Measurements from ENCODE around the gene SASH1.

SASH1 gene

GRCh38 chr6:148548065-148548748, 205.6 kb downstream of the SASH1 start:
- DNase-seq (ENCODE audit: low read depth) = no peak

GRCh38 chr6:148548749-148549140, 206.1 kb downstream of the SASH1 start:
- DNase-seq (ENCODE audit: low read depth) = no peak

GRCh38 chr6:148550569-148550968, 207.9 kb downstream of the SASH1 start:
- no peak for DNase-seq (ENCODE audit: low read depth)

- no peak for DNase-seq (ENCODE audit: low read depth)
Observed at GRCh38 chr6:148551226-148551625, 208.6 kb downstream of the SASH1 start.

DNA sequence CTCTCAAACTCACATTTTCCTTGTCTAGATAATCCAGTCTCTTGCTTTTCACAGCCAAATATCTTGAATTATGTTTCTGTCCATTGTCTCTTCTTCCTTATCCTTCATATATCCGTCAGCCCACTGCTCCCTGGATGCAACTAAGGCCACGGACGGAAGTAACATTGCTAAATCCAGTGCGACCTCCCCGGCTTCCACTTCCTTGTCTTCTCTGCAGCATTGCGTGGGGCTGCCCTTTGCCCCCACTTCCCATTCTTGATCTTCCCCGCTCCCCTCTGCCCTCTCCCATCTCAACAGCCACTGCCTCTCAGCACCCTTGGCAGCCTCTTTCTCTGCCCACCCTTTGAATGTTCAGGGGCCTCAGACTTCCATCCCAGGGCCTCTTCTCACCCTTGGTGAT, 213.8 kb downstream of the SASH1 start:
- DNase-seq (ENCODE audit: low read depth) = no peak

DNA sequence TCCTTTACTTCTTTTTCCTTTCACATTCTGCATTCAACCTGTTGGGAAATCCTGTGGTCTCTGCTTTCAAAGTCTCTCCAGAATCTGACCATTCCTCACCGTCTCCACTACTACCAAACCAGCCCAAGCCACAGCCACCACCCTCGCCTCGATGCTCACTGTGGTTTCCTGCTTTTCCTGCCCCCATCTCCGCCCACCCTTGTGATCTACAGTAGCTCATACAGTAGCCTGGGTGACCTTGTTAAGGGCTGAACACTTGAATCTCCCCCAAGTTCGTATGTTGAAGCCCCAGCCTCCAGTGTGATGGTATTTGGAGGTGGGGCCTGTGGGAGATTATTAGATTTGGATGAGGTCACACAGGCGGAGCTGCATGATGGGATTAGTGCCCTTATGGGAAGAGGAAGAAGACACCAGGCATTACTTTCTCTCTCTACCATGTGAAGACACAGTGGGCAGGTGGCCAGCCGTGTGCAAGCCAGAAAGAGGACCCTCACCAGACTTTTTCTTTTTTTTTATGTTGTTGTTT, 215.2 kb downstream of the SASH1 start:
- DNase-seq (ENCODE audit: low read depth) = no peak

- peak; percentile 32 for DNase-seq (ENCODE audit: low read depth)
Observed at GRCh38 chr6:148559848-148560433, 217.3 kb downstream of the SASH1 start.

DNA sequence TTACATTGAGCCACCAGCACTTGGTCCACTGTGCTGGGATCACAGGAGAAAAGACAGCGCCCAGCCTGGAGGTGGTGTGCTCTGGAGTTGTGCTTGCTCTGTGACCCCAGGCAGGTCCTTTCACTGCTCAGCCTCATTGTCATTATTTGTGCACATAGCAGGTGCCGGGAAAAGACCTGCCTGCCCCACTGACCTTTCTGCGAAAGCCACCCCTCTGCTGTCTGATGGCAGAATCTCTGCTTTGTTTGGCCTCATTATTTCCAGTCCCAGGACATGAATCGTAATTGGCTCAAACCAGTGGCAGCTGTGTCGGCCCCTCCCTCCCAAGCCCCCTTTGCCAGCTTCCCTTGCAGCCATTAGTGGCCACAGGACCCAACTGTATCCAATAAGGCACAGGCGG, 219.0 kb downstream of the SASH1 start:
- DNase-seq (ENCODE audit: low read depth) = no peak

DNA sequence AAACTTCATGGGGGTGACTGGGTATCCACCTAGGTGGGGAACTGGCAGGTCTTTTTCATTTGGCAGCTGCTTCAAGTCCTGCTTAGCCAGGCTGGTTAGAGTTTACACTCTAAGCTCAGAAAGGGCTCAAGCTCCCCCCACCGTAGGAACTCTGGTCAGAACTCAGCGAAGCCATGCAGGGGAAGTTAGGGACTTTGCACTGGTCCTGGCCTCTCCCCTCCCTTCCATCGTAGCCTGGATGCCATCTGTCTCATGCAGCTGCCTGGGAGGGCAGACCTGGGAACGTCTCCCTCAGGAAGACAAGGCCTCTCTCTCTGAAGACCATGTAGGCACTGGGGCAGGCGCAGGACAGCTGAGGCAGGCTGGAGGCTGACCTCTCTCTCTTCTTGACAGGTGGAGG, 220.4 kb downstream of the SASH1 start:
- no peak for DNase-seq (ENCODE audit: low read depth)

DNA sequence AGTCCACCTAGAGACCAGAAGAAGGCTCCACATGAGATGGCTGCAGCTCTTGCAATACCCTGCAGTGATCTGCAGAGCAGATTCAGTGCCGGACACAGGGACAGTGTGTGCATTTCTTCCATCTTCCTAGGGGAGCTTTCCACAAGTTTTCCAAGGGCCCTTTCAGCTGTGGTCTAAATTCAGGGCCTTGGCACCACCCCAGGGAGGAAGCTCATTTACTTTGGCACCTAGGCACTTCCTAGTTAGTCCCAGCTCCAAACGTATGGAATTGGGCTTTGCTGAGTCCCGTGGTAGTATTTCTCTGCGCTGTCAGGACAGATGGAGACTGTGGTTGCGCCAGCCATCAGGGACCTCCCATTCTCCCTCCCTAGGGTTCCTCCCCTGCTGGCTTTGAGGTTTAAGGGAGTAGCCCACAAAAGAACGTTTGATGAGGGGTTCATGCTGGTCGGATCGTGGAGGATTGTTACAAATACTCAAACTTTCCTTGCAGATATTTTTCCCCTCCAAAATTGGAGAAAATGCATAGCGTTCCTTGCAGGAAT, 221.9 kb downstream of the SASH1 start:
- DNase-seq (ENCODE audit: low read depth) = no peak

GRCh38 chr6:148565321-148565926, 222.8 kb downstream of the SASH1 start:
- no peak for DNase-seq (ENCODE audit: low read depth)

DNA sequence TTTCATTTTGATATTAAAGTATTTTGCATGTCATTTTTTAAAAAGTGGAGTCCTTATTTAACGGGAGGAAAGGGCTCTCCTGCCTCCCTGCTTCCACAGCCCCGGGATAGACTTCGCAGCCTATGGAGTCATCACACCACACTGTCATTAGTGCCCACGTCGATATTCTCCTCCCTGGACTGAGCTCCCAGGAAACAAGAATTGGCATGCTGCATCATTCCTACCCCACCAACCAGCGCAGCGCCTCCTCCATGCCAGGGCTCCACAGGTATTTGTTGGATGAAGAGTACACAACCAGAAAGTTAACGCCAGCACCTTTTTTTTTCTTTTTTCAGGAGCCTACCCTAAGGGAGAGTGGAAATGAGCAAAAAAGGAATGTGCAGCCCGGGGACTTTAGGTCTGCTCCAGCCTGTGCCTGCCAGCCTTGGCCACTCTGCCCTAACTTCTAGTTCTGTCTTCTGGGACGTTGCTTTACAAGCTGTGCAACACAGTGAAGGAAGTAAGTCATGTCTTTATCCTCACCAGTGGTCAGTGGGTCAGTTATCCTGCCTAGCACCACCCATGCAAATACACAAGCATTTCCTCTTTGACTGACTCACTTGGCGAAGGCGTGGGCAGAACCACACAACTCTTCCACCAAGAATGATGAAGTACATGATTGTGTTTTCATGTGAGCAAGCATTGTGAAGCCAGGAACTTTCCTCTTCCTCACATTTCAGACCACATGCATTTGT, 223.5 kb downstream of the SASH1 start:
- DNase-seq (ENCODE audit: low read depth) = no peak

DNA sequence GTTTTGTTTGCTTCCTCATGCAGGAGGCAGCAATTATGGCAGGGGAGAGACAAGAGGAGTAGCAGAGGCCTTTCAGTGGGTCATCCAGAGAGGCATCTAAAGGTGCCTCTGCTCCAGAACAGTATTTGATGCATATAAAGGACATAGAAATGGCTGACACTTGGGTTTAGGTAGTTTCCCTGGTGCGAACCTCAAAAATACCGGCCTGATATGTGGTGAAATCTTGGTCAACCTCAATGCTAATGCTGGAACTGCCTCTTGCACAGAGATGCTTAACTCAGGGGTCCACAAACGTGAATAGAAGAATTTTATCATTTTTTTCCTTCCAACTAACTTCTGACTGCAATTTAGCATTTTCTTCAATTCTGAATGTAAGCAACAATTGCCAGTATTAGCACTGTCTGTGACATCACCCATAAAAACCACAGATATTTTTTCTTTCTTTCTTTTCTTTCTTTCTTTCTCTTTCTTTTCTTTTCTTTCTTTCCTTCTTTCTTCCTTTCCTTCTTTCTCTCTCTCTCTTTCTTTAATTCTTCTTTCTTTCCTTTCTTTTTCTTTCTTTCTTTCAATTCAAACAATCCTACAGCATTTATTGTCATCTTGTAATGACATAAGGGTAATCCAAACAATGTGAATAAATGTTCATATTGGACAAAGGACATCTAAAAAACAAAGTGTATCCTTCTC, 224.2 kb downstream of the SASH1 start:
- no peak for DNase-seq (ENCODE audit: low read depth)

- DNase-seq (ENCODE audit: low read depth) = no peak
Observed at GRCh38 chr6:148570456-148570855, 227.8 kb downstream of the SASH1 start.

DNA sequence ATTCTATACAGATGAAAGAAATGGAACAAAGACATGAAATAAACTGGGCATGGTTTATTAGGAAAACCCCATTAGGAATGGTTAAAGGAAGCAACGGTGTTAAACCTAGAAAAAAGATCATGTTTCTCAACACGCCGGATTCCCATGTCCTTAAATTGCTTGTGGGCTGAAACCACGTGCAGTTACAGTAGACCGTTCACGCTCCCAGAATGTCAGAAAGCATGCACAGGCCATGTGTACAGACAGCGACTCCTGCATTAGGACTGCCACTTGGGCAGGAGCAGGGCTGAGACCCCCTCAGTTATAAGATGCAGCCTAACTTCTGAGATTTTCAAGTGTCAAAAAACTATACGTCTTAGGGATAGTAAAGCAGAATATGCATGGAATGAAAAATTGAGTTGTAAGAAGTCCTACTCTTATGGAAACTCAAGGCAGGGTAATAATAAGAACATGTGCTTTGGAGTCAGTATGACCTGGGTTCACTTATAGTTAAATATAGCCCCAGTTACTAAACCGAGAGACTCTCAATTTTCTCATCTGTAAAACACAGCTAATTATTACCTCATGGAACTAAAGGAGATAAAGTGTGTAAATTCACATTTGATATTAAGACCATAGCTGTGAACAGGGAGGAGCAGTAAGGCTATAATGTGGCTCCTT, 230.2 kb downstream of the SASH1 start:
- DNase-seq (ENCODE audit: low read depth) = no peak

DNA sequence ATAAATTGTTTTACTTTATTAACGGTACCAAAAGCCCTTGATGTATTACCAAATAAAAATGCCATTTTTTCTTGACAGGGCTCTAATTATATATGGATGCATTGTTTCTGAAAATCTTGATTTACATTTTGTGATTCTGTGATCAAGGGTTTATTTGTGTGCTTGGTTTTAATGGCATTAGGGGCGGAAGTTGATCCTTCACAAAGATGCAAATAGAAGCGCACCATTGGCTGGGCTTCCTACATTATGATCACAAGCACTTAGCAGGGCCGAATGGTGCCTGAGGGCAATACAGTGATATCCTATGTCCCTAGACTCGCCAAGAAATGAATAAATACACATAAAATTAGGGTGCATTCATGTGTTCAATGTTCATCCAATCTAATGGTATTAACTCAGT, 231.3 kb downstream of the SASH1 start:
- DNase-seq (ENCODE audit: low read depth) = no peak

GRCh38 chr6:148577687-148578488, 235.2 kb downstream of the SASH1 start:
- no peak for DNase-seq (ENCODE audit: low read depth)

DNA sequence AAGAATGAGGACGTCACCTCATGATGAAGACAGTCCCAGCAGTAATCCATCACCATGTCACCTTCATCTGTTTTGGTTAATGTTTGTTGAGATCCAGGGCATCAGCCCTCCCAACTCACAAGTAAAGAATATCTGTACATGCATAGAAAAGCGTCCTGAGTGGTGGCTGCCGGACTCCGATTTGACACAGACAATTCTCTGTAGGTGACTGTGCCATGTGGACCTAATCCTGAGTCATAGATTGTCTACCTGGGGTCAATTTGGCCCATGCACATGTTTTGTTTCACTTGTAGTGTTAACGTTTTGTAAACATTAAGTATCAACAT, 235.8 kb downstream of the SASH1 start:
- no peak for DNase-seq (ENCODE audit: low read depth)

GRCh38 chr6:148578837-148579565, 236.4 kb downstream of the SASH1 start:
- DNase-seq (ENCODE audit: low read depth) = no peak

GRCh38 chr6:148580442-148580841, 237.8 kb downstream of the SASH1 start:
- DNase-seq (ENCODE audit: low read depth) = no peak
